CD4-positive, alpha-beta memory T cell (primary cell): Measurements from ENCODE around the gene AURKA. TPM values are rescaled to one million over a fixed set of nuclear protein-coding genes. Genes with fewer than 3 reads are reported as not detected.

ENCODE experiments used
- CTCF ChIA-PET: fragments of 350-600 bp; sonication (Branson Sonifier 250); formaldehyde crosslinking; loops from one replicate; lab custom pipeline; 2021; ENCODE audit warnings: inconsistent platforms; ENCODE audit not compliant: partially characterized antibody; lab: Charles Lee
- POLR2A ChIA-PET: fragments of 350-600 bp; sonication (Branson Sonifier 250); formaldehyde crosslinking; loops from one replicate; lab custom pipeline; 2021; ENCODE audit not compliant: partially characterized antibody; lab: Charles Lee
- DNase-seq, 5 donors: peaks; one replicate each; pipeline versions ENCODE4 v3.0.0 to v3.0.0-alpha.2; 2020 to 2022; ENCODE audit warnings: mixed read lengths in 1 of 5
- H3K27ac ChIP-seq: one replicate; pipeline ENCODE4 v1.7.0; 2013; ENCODE audit warnings: low read depth, low read length
- H3K27me3 ChIP-seq: 2 replicates; pipeline ENCODE4 v1.7.0; 2013; ENCODE audit warnings: mild to moderate bottlenecking, low read length, moderate library complexity; ENCODE audit not compliant: insufficient read depth
- H3K36me3 ChIP-seq: 2 replicates; pipeline ENCODE4 v1.7.0; 2013; ENCODE audit warnings: mild to moderate bottlenecking, low read length, moderate library complexity; ENCODE audit not compliant: insufficient read depth
- H3K4me1 ChIP-seq: 2 replicates; pipeline ENCODE4 v1.7.0; 2013; ENCODE audit warnings: mild to moderate bottlenecking, low read length, moderate library complexity; ENCODE audit not compliant: insufficient read depth
- H3K4me3 ChIP-seq, 2 donors: one replicate each; pipeline ENCODE4 v1.7.0; 2013; ENCODE audit warnings: low read length in 2 of 2, mild to moderate bottlenecking in 1 of 2
- H3K9me3 ChIP-seq, 2 donors: one replicate each; pipeline ENCODE4 v1.7.0; 2013; ENCODE audit warnings: low read length in 2 of 2, control low read depth in 1 of 2; ENCODE audit not compliant: control insufficient read depth in 1 of 2
- H3K27ac Mint-ChIP-seq, 7 donors: one replicate each; pipeline ENCODE4 v1.8.0; 2020 to 2021; ENCODE audit warnings: mixed read lengths in 7 of 7, mild to moderate bottlenecking in 6 of 7, inconsistent platforms in 3 of 7, moderate library complexity in 3 of 7
- H3K27me3 Mint-ChIP-seq, 2 donors: one replicate each; pipeline ENCODE4 v1.8.0; 2020 to 2021; ENCODE audit warnings: mixed read lengths in 2 of 2
- H3K36me3 Mint-ChIP-seq, 2 donors: one replicate each; pipeline ENCODE4 v1.8.0; 2020 to 2021; ENCODE audit warnings: mixed read lengths in 2 of 2, inconsistent platforms in 1 of 2, mild to moderate bottlenecking in 1 of 2
- H3K4me1 Mint-ChIP-seq, 4 donors: one replicate each; pipeline ENCODE4 v1.8.0; 2020 to 2021; ENCODE audit warnings: mixed read lengths in 4 of 4, mild to moderate bottlenecking in 1 of 4
- H3K4me3 Mint-ChIP-seq, 8 donors: one replicate each; pipeline ENCODE4 v1.8.0; 2020 to 2021; ENCODE audit warnings: mixed read lengths in 8 of 8, mild to moderate bottlenecking in 7 of 8, moderate library complexity in 6 of 8, inconsistent platforms in 3 of 8
- H3K9me3 Mint-ChIP-seq, 8 donors: one replicate each; pipeline ENCODE4 v1.8.0; 2020 to 2021; ENCODE audit warnings: mixed read lengths in 8 of 8, mild to moderate bottlenecking in 5 of 8, inconsistent platforms in 3 of 8, moderate library complexity in 1 of 8
- intact Hi-C: fragments of 100-400 bp; cut with micrococcal nuclease; formaldehyde crosslinking; loops from one replicate; pipeline ENCODE4 v1.15.1; 2023
- polyA plus RNA-seq, 2 donors: library from polyadenylated mRNA; unstranded; fragments of 300-500 nt; fragmentation: Illumina TruSeq; gene quantifications; one replicate each; pipeline ENCODE4 v1.2.3, GENCODE V29; 2021
- total RNA-seq, 2 experiments: library from RNA; stranded (reverse); gene quantifications; one replicate each; pipeline ENCODE4 v1.2.3, GENCODE V29; 2021

AURKA gene
- total and polyA plus RNA-seq, 4 experiments from 2014 or later = 0.81 to 2.8 (median 1.5) TPM

DNA sequence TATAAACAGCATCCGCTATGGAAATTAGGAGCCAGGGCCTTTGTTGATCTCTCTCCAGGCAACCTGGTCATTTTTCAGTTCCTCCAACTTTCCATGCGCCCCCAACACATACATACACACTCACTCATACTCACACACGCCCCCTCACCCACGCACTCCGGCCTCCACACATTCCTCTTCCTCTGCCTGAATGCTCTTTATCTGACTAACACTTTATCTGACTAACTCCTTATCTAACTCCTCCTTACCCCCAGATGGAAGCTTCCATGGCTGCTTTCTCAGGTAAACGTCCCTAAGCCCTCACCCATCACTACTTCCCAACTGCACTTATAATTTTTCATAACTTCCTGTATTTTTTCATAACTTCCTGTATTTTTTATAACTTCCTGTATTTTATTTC, 37.5 kb upstream of the AURKA start:
- Mint-ChIP-seq H3K9me3 (peaks cover 0 to 3% (median 0%) of the 10 kb centered on the region in 8 donors), H3K4me1 (peaks cover 49 to 89% (median 67%) of the 10 kb centered on the region in 4 donors), H3K27me3 (no peaks in the 10 kb centered on the region), H3K36me3 (peaks cover 8 to 10% of the 10 kb centered on the region in 2 donors), H3K27ac (peak overlapping the region; percentile 60 to 98 (median 96)), H3K4me3 (peak overlapping the region; percentile 78 to 98 (median 92))
- Histone ChIP-seq H3K36me3 (no peaks in the 10 kb centered on the region), H3K27me3 (no peaks in the 10 kb centered on the region), H3K4me1 (peaks cover 56% of the 10 kb centered on the region), H3K4me3 (peak overlapping the region; percentile 58 to 63), H3K27ac (peak overlapping the region; percentile 54), H3K9me3 (no peaks in the 10 kb centered on the region)
- ChIA-PET CTCF (interaction anchor here (1.8 to 2.5 kb wide), 2 partner anchors 11 to 31 kb away, joined by 6 to 7 read pairs; no protein-coding TSS in a partner anchor), POLR2A (interaction anchor here (1.0 to 7.2 kb wide), 5 partner anchors 8 to 39 kb away, joined by 3 to 36 read pairs (median 8); partner anchors contain the start of genes AURKA, CASS4, CSTF1 and RTF2)
- intact Hi-C loops = no loop called here
- DNase-seq = no peak

GRCh38 chr20:56428881-56429280, 36.9 kb upstream of the AURKA start:
- Histone ChIP-seq H3K4me3 (peak overlapping the region; percentile 58 to 63), H3K27me3 (no peaks in the 10 kb centered on the region), H3K9me3 (no peaks in the 10 kb centered on the region), H3K27ac (peak overlapping the region; percentile 54), H3K4me1 (peaks cover 54% of the 10 kb centered on the region), H3K36me3 (no peaks in the 10 kb centered on the region)
- ChIA-PET POLR2A (interaction anchor here (1.0 to 7.2 kb wide), 4 partner anchors 8 to 40 kb away, joined by 3 to 36 read pairs (median 16); partner anchors contain the start of genes CASS4 and RTF2), CTCF (interaction anchor here (1.8 to 2.5 kb wide), 2 partner anchors 10 to 31 kb away, joined by 6 to 7 read pairs; no protein-coding TSS in a partner anchor)
- no peak for DNase-seq
- H3K27me3 Mint-ChIP-seq = no peaks in the 10 kb centered on the region
- H3K27ac Mint-ChIP-seq = peak overlapping the region; percentile 60 to 98 (median 96)
- intact Hi-C loops = no loop called here
- peak overlapping the region; percentile 78 to 98 (median 92) for H3K4me3 Mint-ChIP-seq
- peaks cover 7 to 10% of the 10 kb centered on the region in 2 donors for H3K36me3 Mint-ChIP-seq
- H3K9me3 Mint-ChIP-seq = peaks cover 0 to 3% (median 0%) of the 10 kb centered on the region in 8 donors
- H3K4me1 Mint-ChIP-seq = peaks cover 45 to 85% (median 64%) of the 10 kb centered on the region in 4 donors

- H3K36me3 Mint-ChIP-seq = peaks cover 6 to 10% of the 10 kb centered on the region in 2 donors
- CTCF ChIA-PET = interaction anchor here (0.8 to 2.5 kb wide), 3 partner anchors 10 to 30 kb away, joined by 3 to 7 read pairs (median 6); no protein-coding TSS in a partner anchor
Observed at GRCh38 chr20:56428410-56428809, 36.4 kb upstream of the AURKA start.

GRCh38 chr20:56427797-56428196, 35.8 kb upstream of the AURKA start:
- Histone ChIP-seq H3K4me1 (peaks cover 50% of the 10 kb centered on the region), H3K9me3 (no peaks in the 10 kb centered on the region), H3K27me3 (no peaks in the 10 kb centered on the region), H3K36me3 (no peaks in the 10 kb centered on the region), H3K27ac (no peak overlapping the region), H3K4me3 (no peak overlapping the region)
- H3K36me3 Mint-ChIP-seq = peaks cover 6 to 10% of the 10 kb centered on the region in 2 donors
- H3K9me3 Mint-ChIP-seq = peaks cover 0 to 3% (median 0%) of the 10 kb centered on the region in 8 donors
- DNase-seq = no peak
- H3K4me3 Mint-ChIP-seq = peak overlapping the region; percentile 46 to 98 (median 72)
- POLR2A ChIA-PET = interaction anchor here (3.9 to 7.2 kb wide), 2 partner anchors 9 to 15 kb away, joined by 23 to 36 read pairs; partner anchors contain the start of gene CASS4
- peaks cover 37 to 79% (median 57%) of the 10 kb centered on the region in 4 donors for H3K4me1 Mint-ChIP-seq
- intact Hi-C loops = no loop called here
- peak overlapping the region; percentile 7 to 98 (median 48) for H3K27ac Mint-ChIP-seq
- CTCF ChIA-PET = interaction anchor here (0.8 to 2.5 kb wide), 3 partner anchors 9 to 29 kb away, joined by 3 to 7 read pairs (median 6); no protein-coding TSS in a partner anchor
- H3K27me3 Mint-ChIP-seq = no peaks in the 10 kb centered on the region

More at GRCh38 chr20:56428410-56428809, 36.4 kb upstream of the AURKA start:
- peaks cover 51% of the 10 kb centered on the region for H3K4me1 ChIP-seq
- Mint-ChIP-seq H3K9me3 (peaks cover 0 to 3% (median 0%) of the 10 kb centered on the region in 8 donors), H3K27ac (peak overlapping the region in 6 of 7 donors; percentile 54 to 98 (median 96)), H3K4me1 (peaks cover 41 to 80% (median 59%) of the 10 kb centered on the region in 4 donors), H3K27me3 (no peaks in the 10 kb centered on the region), H3K4me3 (peak overlapping the region; percentile 52 to 98 (median 90))
- DNase-seq = no peak
- H3K27me3 ChIP-seq = no peaks in the 10 kb centered on the region
- POLR2A ChIA-PET = interaction anchor here (3.9 to 7.2 kb wide), 2 partner anchors 10 to 16 kb away, joined by 23 to 36 read pairs; partner anchors contain the start of gene CASS4
- no peak overlapping the region for H3K27ac ChIP-seq
- no peak overlapping the region for H3K4me3 ChIP-seq
- intact Hi-C loops = no loop called here
- H3K36me3 ChIP-seq = no peaks in the 10 kb centered on the region
- no peaks in the 10 kb centered on the region for H3K9me3 ChIP-seq

- POLR2A ChIA-PET = interaction anchor here (1.6 to 7.2 kb wide), 2 partner anchors 8 to 34 kb away, joined by 6 to 36 read pairs; partner anchors contain the start of genes AURKA and CSTF1
- H3K4me1 Mint-ChIP-seq = peaks cover 41 to 82% (median 62%) of the 10 kb centered on the region in 4 donors
- CTCF ChIA-PET = no interaction called here
- no peak for DNase-seq
- H3K27me3 ChIP-seq = no peaks in the 10 kb centered on the region
- H3K9me3 Mint-ChIP-seq = peaks cover 0 to 3% (median 0%) of the 10 kb centered on the region in 8 donors
- H3K27me3 Mint-ChIP-seq = no peaks in the 10 kb centered on the region
- no peak overlapping the region for H3K27ac ChIP-seq
- H3K4me1 ChIP-seq = peaks cover 55% of the 10 kb centered on the region
- no peaks in the 10 kb centered on the region for H3K36me3 ChIP-seq
- H3K36me3 Mint-ChIP-seq = peaks cover 6 to 10% of the 10 kb centered on the region in 2 donors
- intact Hi-C loops = no loop called here
- H3K9me3 ChIP-seq = no peaks in the 10 kb centered on the region
- no peak overlapping the region for H3K4me3 ChIP-seq
- peak overlapping the region in 1 of 8 donors; percentile 44 for H3K4me3 Mint-ChIP-seq
- peak overlapping the region in 3 of 7 donors; percentile 17 to 54 (median 36) for H3K27ac Mint-ChIP-seq
Observed at GRCh38 chr20:56426926-56427325, 34.9 kb upstream of the AURKA start.

- no peak overlapping the region for H3K4me3 Mint-ChIP-seq
- H3K36me3 Mint-ChIP-seq = peaks cover 6 to 10% of the 10 kb centered on the region in 2 donors
- H3K36me3 ChIP-seq = no peaks in the 10 kb centered on the region
- peaks cover 64% of the 10 kb centered on the region for H3K4me1 ChIP-seq
- intact Hi-C loops = no loop called here
- ChIA-PET POLR2A (interaction anchor here (0.9 to 7.2 kb wide), 5 partner anchors 8 to 33 kb away, joined by 3 to 36 read pairs (median 4); partner anchors contain the start of genes AURKA and CSTF1), CTCF (no interaction called here)
- H3K27me3 Mint-ChIP-seq = no peaks in the 10 kb centered on the region
- peaks cover 47 to 85% (median 65%) of the 10 kb centered on the region in 4 donors for H3K4me1 Mint-ChIP-seq
- no peaks in the 10 kb centered on the region for H3K9me3 ChIP-seq
- H3K27ac ChIP-seq = no peak overlapping the region
- H3K9me3 Mint-ChIP-seq = peaks cover 0 to 3% (median 0%) of the 10 kb centered on the region in 8 donors
- H3K27me3 ChIP-seq = no peaks in the 10 kb centered on the region
- no peak for DNase-seq
- peak overlapping the region in 4 of 7 donors; percentile 34 to 77 (median 71) for H3K27ac Mint-ChIP-seq
- no peak overlapping the region for H3K4me3 ChIP-seq
Observed at GRCh38 chr20:56426026-56426425, 34.0 kb upstream of the AURKA start.

- no peaks in the 10 kb centered on the region for H3K27me3 Mint-ChIP-seq
- no peak for DNase-seq
- no peaks in the 10 kb centered on the region for H3K9me3 ChIP-seq
- no peaks in the 10 kb centered on the region for H3K36me3 ChIP-seq
- H3K4me3 Mint-ChIP-seq = no peak overlapping the region
- POLR2A ChIA-PET = interaction anchor here (1.1 to 3.4 kb wide), 5 partner anchors 9 to 31 kb away, joined by 3 to 12 read pairs (median 4); partner anchors contain the start of gene CASS4
- H3K27me3 ChIP-seq = no peaks in the 10 kb centered on the region
- H3K36me3 Mint-ChIP-seq = peaks cover 6 to 10% of the 10 kb centered on the region in 2 donors
- no peaks in the 10 kb centered on the region for H3K9me3 Mint-ChIP-seq
- peak overlapping the region in 3 of 7 donors; percentile 56 to 80 (median 77) for H3K27ac Mint-ChIP-seq
- peaks cover 66% of the 10 kb centered on the region for H3K4me1 ChIP-seq
- intact Hi-C loops = no loop called here
- no peak overlapping the region for H3K4me3 ChIP-seq
- peaks cover 44 to 85% (median 64%) of the 10 kb centered on the region in 4 donors for H3K4me1 Mint-ChIP-seq
- CTCF ChIA-PET = no interaction called here
- no peak overlapping the region for H3K27ac ChIP-seq
Observed at GRCh38 chr20:56424931-56425330, 32.9 kb upstream of the AURKA start.
